ACHN (cell line): Measurements from ENCODE around the gene CPE.
"Not testable (repeated sequence)": the region's sequence is repeated elsewhere in the genome, so short reads cannot be mapped to it uniquely, and the experiment has no call there.

Source experiments
- DNase-seq: peaks from one replicate; pipeline ENCODE4 v3.0.0-alpha.2; 2015
- in situ Hi-C: cut with HindIII; loops from 2 replicates; pipeline ENCODE4 v1.10.0; 2017; ENCODE audit warnings: low sequenced_read_pairs, low pct_ligation_motif_present, low pct_unique_long_range_greater_than_20kb

Gene CPE

GRCh38 chr4:165443276-165443675 lies 64.5 kb downstream of the CPE start:
- in situ Hi-C loops: no loop called here
- no peak for DNase-seq

- in situ Hi-C loops: no loop called here
- no peak for DNase-seq
Measured at GRCh38 chr4:165448700-165449099, 69.9 kb downstream of the CPE start.

- in situ Hi-C loops: no loop called here
- DNase-seq: no peak
Measured at GRCh38 chr4:165449333-165449732, 70.5 kb downstream of the CPE start.

GRCh38 chr4:165450871-165451270 lies 72.1 kb downstream of the CPE start:
- DNase-seq: no peak
- in situ Hi-C loops: no loop called here

- DNase-seq, in situ Hi-C loops: not testable (repeated sequence)
Measured at GRCh38 chr4:165453140-165453539, 74.3 kb downstream of the CPE start.

GRCh38 chr4:165454426-165454825 lies 75.6 kb downstream of the CPE start:
- in situ Hi-C loops: no loop called here
- DNase-seq: no peak

- DNase-seq: no peak
- in situ Hi-C loops: no loop called here
Measured at GRCh38 chr4:165457793-165458192, 79.0 kb downstream of the CPE start.

- DNase-seq: no peak
- in situ Hi-C loops: no loop called here
Measured at GRCh38 chr4:165458471-165458870, 79.7 kb downstream of the CPE start.

- no peak for DNase-seq
- in situ Hi-C loops: no loop called here
Measured at GRCh38 chr4:165461159-165461821, 82.5 kb downstream of the CPE start.

GRCh38 chr4:165462009-165462408 lies 83.2 kb downstream of the CPE start:
- in situ Hi-C loops: no loop called here
- no peak for DNase-seq

GRCh38 chr4:165464376-165464775 lies 85.6 kb downstream of the CPE start:
- no peak for DNase-seq
- in situ Hi-C loops: no loop called here

- peak; percentile 40 for DNase-seq
- in situ Hi-C loops: no loop called here
Measured at GRCh38 chr4:165464813-165465381, 86.1 kb downstream of the CPE start.

- in situ Hi-C loops: no loop called here
- DNase-seq: no peak
Measured at GRCh38 chr4:165470009-165470408, 91.2 kb downstream of the CPE start.

- in situ Hi-C loops: no loop called here
- no peak for DNase-seq
Measured at GRCh38 chr4:165472943-165473676, 94.3 kb downstream of the CPE start.

GRCh38 chr4:165474784-165475705 lies 96.2 kb downstream of the CPE start:
- in situ Hi-C loops: no loop called here
- no peak for DNase-seq

GRCh38 chr4:165475706-165476070 lies 96.9 kb downstream of the CPE start:
- in situ Hi-C loops: no loop called here
- no peak for DNase-seq

- DNase-seq: no peak
- in situ Hi-C loops: no loop called here
Measured at GRCh38 chr4:165476214-165477098, 97.6 kb downstream of the CPE start.

- DNase-seq: no peak
- in situ Hi-C loops: no loop called here
Measured at GRCh38 chr4:165477799-165478198, 99.0 kb downstream of the CPE start.
